SK-N-MC (cell line): Measurements from ENCODE around the gene IL6.

Experiments
- DNase-seq: peaks from one replicate; pipeline ENCODE4 v3.0.0-alpha.2; 2011; ENCODE audit warnings: low read depth, low spot score
- H3K27ac ChIP-seq: fragments of 200-600 bp; sonication (generic); 2 replicates; pipeline ENCODE4 v1.5.1; 2016; ENCODE audit warnings: mixed run types
- H3K36me3 ChIP-seq: fragments of 200-600 bp; sonication (generic); 2 replicates; pipeline ENCODE4 v1.6.1; 2017; ENCODE audit warnings: antibody characterized with exemption, low read length, mixed read lengths; ENCODE audit not compliant: insufficient read depth
- H3K4me3 ChIP-seq: fragments of 200-600 bp; sonication (generic); 2 replicates; pipeline ENCODE4 v1.5.1; 2016
- H3K9ac ChIP-seq: fragments of 200-600 bp; sonication (generic); 2 replicates; pipeline ENCODE4 v1.8.0; 2017; ENCODE audit warnings: mixed run types, mixed read lengths; ENCODE audit not compliant: insufficient read length
- H3K9me3 ChIP-seq: fragments of 200-600 bp; sonication (generic); 2 replicates; pipeline ENCODE4 v1.6.1; 2017; ENCODE audit warnings: low read depth, mild to moderate bottlenecking, antibody characterized with exemption, low read length, moderate library complexity, mixed read lengths
- EZH2 ChIP-seq: fragments of 200-600 bp; sonication (generic); IDR thresholded peaks from one replicate; pipeline ENCODE4 v1.6.1; 2017; ENCODE audit warnings: antibody characterized with exemption
- FOXP2 ChIP-seq: optimal IDR thresholded peaks from 2 replicates; pipeline ENCODE3; 2011; ENCODE audit warnings: mild to moderate bottlenecking, moderate library complexity; ENCODE audit not compliant: insufficient read depth; ENCODE audit errors: extremely low read length, control extremely low read depth
- POLR2AphosphoS5 ChIP-seq: IDR thresholded peaks from 2 replicates; pipeline ENCODE4 v1.6.1; 2012; ENCODE audit warnings: mild to moderate bottlenecking, low read depth, low read length, borderline replicate concordance

Gene IL6

DNA sequence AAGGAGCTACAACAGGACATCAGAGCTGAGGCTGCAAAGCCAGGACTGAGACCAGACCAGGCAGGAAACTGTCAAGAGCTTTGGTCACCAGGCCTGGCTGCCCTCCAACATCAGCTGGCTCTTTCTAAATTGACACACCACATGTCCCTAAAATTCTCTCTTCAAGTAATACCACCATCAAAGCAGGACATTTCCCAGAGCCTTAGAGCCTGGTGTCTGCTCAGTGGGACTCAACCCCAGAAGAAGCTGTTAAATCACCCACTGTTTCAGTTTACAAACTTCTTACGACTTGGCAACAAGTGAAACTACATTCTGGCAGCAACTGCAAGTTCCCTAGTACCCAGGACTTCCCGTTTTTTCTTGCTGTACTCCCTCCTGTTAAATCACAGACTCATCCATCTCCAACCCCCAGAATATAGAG lies 3.8 kb upstream of the IL6 start:
- no peak for DNase-seq

DNA sequence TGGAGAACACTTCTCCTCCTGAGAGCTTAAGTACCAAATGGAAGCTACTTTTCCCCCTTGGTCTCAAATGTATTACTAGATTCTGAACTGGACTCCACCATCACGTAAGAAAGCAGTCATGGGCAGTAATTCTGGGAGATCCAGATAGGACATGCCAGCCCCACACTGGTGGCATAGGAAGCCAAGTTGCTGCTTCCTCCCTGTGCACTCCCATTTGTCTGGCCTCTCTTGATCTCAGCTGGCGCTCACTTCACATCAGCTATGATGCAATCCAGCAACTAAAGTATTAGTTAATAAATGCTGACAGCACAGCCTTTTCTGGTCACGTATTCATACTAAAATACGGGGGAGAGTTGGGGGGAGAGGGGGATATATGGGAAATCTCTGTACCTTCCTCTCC lies 3.4 kb upstream of the IL6 start:
- H3K9me3 ChIP-seq: no peaks in the 10 kb centered on the region
- no peak for DNase-seq
- H3K27ac ChIP-seq: no peak overlapping the region
- no peak overlapping the region for H3K9ac ChIP-seq
- no peak for TF ChIP-seq EZH2
- TF ChIP-seq FOXP2: no peak
- no peaks in the 10 kb centered on the region for H3K36me3 ChIP-seq
- H3K4me3 ChIP-seq: no peak overlapping the region

More for the DNA sequence above, 3.8 kb upstream of the IL6 start:
- no peaks in the 10 kb centered on the region for H3K36me3 ChIP-seq
- H3K4me3 ChIP-seq: no peak overlapping the region
- H3K9ac ChIP-seq: no peak overlapping the region
- no peak overlapping the region for H3K27ac ChIP-seq
- TF ChIP-seq POLR2AphosphoS5: no peak
- no peak for TF ChIP-seq EZH2
- TF ChIP-seq FOXP2: no peak
- no peaks in the 10 kb centered on the region for H3K9me3 ChIP-seq

DNA sequence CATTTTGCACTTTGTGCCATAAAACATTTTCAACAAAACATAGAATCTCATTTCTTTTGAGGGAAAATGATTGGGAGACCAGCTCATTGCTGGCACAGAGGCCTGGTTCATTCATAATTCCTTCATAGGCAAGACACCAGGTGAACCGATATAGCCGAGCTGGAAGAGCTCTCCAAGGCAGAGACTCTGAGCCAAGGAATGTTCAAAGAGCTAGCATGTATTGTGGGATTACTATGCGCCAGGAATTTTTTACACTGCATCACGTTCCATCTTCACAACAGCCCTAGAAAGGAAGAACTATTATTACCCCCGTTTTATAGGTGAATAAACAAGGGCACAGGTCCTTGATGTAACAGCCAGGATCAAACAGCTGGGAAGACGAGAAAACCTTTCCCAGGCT lies 2.1 kb upstream of the IL6 start:
- no peak overlapping the region for H3K9ac ChIP-seq
- TF ChIP-seq FOXP2: no peak
- TF ChIP-seq POLR2AphosphoS5: no peak
- TF ChIP-seq EZH2: no peak
- no peak for DNase-seq
- no peak overlapping the region for H3K27ac ChIP-seq
- H3K4me3 ChIP-seq: no peak overlapping the region
- H3K36me3 ChIP-seq: no peaks in the 10 kb centered on the region
- H3K9me3 ChIP-seq: no peaks in the 10 kb centered on the region

DNA sequence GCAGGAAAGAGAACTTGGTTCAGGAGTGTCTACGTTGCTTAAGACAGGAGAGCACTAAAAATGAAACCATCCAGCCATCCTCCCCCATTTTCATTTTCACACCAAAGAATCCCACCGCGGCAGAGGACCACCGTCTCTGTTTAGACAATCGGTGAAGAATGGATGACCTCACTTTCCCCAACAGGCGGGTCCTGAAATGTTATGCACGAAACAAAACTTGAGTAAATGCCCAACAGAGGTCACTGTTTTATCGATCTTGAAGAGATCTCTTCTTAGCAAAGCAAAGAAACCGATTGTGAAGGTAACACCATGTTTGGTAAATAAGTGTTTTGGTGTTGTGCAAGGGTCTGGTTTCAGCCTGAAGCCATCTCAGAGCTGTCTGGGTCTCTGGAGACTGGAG lies 1.4 kb upstream of the IL6 start:
- DNase-seq: no peak
- Histone ChIP-seq H3K36me3 (no peaks in the 10 kb centered on the region), H3K4me3 (no peak overlapping the region), H3K27ac (no peak overlapping the region), H3K9ac (no peak overlapping the region), H3K9me3 (no peaks in the 10 kb centered on the region)
- no peak for TF ChIP-seq FOXP2
- no peak for TF ChIP-seq POLR2AphosphoS5
- TF ChIP-seq EZH2: no peak

DNA sequence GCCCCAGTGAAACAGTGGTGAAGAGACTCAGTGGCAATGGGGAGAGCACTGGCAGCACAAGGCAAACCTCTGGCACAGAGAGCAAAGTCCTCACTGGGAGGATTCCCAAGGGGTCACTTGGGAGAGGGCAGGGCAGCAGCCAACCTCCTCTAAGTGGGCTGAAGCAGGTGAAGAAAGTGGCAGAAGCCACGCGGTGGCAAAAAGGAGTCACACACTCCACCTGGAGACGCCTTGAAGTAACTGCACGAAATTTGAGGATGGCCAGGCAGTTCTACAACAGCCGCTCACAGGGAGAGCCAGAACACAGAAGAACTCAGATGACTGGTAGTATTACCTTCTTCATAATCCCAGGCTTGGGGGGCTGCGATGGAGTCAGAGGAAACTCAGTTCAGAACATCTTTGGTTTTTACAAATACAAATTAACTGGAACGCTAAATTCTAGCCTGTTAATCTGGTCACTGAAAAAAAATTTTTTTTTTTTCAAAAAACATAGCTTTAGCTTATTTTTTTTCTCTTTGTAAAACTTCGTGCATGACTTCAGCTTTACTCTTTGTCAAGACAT lies 574 bp upstream of the IL6 start:
- Histone ChIP-seq H3K9ac (peak overlapping the region; percentile 38), H3K27ac (no peak overlapping the region), H3K9me3 (no peaks in the 10 kb centered on the region), H3K4me3 (peak overlapping the region; percentile 69), H3K36me3 (no peaks in the 10 kb centered on the region)
- no peak for DNase-seq
- TF ChIP-seq POLR2AphosphoS5 (no peak), EZH2 (no peak), FOXP2 (no peak)

DNA sequence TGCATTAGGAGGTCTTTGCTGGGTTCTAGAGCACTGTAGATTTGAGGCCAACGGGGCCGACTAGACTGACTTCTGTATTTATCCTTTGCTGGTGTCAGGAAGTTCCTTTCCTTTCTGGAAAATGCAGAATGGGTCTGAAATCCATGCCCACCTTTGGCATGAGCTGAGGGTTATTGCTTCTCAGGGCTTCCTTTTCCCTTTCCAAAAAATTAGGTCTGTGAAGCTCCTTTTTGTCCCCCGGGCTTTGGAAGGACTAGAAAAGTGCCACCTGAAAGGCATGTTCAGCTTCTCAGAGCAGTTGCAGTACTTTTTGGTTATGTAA lies 675 bp downstream of the IL6 start:
- no peak for TF ChIP-seq POLR2AphosphoS5
- TF ChIP-seq FOXP2: no peak
- TF ChIP-seq EZH2: no peak
- no peaks in the 10 kb centered on the region for H3K9me3 ChIP-seq
- no peak overlapping the region for H3K27ac ChIP-seq
- DNase-seq: no peak
- no peaks in the 10 kb centered on the region for H3K36me3 ChIP-seq
- H3K4me3 ChIP-seq: peak overlapping the region; percentile 69; the same call in 1 of the 2 replicates
- no peak overlapping the region for H3K9ac ChIP-seq

DNA sequence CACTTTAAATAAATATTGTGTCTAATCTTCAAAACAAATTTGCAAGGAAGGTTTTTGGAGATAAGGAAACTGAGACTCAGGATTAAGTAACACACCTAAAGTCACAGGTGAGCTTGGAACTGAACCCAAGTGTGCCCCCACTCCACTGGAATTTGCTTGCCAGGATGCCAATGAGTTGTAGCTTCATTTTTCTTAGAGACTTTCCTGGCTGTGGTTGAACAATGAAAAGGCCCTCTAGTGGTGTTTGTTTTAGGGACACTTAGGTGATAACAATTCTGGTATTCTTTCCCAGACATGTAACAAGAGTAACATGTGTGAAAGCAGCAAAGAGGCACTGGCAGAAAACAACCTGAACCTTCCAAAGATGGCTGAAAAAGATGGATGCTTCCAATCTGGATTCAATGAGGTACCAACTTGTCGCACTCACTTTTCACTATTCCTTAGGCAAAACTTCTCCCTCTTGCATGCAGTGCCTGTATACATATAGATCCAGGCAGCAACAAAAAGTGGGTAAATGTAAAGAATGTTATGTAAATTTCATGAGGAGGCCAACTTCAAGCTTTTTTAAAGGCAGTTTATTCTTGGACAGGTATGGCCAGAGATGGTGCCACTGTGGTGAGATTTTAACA lies 1.5 kb downstream of the IL6 start:
- Histone ChIP-seq H3K9me3 (no peaks in the 10 kb centered on the region), H3K9ac (no peak overlapping the region), H3K27ac (no peak overlapping the region), H3K4me3 (no peak overlapping the region), H3K36me3 (no peaks in the 10 kb centered on the region)
- DNase-seq: no peak
- no peak for TF ChIP-seq POLR2AphosphoS5
- TF ChIP-seq EZH2: no peak
- TF ChIP-seq FOXP2: no peak

DNA sequence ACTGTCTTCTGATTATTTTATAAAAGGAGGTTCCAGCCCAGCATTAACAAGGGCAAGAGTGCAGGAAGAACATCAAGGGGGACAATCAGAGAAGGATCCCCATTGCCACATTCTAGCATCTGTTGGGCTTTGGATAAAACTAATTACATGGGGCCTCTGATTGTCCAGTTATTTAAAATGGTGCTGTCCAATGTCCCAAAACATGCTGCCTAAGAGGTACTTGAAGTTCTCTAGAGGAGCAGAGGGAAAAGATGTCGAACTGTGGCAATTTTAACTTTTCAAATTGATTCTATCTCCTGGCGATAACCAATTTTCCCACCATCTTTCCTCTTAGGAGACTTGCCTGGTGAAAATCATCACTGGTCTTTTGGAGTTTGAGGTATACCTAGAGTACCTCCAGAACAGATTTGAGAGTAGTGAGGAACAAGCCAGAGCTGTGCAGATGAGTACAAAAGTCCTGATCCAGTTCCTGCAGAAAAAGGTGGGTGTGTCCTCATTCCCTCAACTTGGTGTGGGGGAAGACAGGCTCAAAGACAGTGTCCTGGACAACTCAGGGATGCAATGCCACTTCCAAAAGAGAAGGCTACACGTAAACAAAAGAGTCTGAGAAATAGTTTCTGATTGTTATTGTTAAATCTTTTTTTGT lies 2.3 kb downstream of the IL6 start:
- TF ChIP-seq EZH2 (no peak), FOXP2 (no peak), POLR2AphosphoS5 (no peak)
- Histone ChIP-seq H3K4me3 (no peak overlapping the region), H3K27ac (no peak overlapping the region), H3K9ac (no peak overlapping the region), H3K36me3 (no peaks in the 10 kb centered on the region), H3K9me3 (no peaks in the 10 kb centered on the region)
- no peak for DNase-seq

DNA sequence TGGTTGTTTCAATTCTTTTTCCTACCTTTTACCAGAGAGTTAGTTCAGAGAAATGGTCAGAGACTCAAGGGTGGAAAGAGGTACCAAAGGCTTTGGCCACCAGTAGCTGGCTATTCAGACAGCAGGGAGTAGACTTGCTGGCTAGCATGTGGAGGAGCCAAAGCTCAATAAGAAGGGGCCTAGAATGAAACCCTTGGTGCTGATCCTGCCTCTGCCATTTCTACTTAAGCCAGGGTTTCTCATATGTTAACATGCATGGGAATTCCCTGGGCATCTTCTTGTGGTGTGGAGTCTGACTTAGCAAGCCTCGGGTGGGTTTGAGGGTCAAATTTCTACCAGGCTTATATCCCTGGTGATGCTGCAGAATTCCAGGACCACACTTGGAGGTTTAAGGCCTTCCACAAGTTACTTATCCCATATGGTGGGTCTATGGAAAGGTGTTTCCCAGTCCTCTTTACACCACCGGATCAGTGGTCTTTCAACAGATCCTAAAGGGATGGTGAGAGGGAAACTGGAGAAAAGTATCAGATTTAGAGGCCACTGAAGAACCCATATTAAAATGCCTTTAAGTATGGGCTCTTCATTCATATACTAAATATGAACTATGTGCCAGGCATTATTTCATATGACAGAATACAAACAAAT lies 3.2 kb downstream of the IL6 start:
- Histone ChIP-seq H3K36me3 (no peaks in the 10 kb centered on the region), H3K9ac (no peak overlapping the region), H3K4me3 (no peak overlapping the region), H3K9me3 (no peaks in the 10 kb centered on the region), H3K27ac (no peak overlapping the region)
- DNase-seq: no peak
- TF ChIP-seq POLR2AphosphoS5: no peak
- TF ChIP-seq FOXP2: no peak
